GM23338 (cell line): ENCODE data around the gene RHCG. TPM values are rescaled to one million over a fixed set of nuclear protein-coding genes. Genes with fewer than 3 reads are reported as not detected.

Source experiments
- ATAC-seq: fragments of 200-7000 bp; cut with Tn5 transposase; 3 replicates; pipeline ENCODE4 v1.9.1; 2020
- DNase-seq: peaks from one replicate; pipeline ENCODE4 v3.0.0-alpha.2; 2015; ENCODE audit warnings: low spot score
- H2AFZ ChIP-seq: fragments of 200-600 bp; sonication (generic); 2 replicates; pipeline ENCODE4 v1.8.0; 2016; ENCODE audit warnings: antibody characterized with exemption, mild to moderate bottlenecking, moderate library complexity
- H3F3A ChIP-seq: fragments of 200-600 bp; sonication (generic); replicated peaks from 2 replicates; pipeline ENCODE4 v1.8.0; 2017; ENCODE audit warnings: antibody characterized with exemption, mixed run types, low read depth
- H3K27ac ChIP-seq: fragments of 200-600 bp; sonication (generic); 2 replicates; pipeline ENCODE4 v1.6.1; 2016; ENCODE audit warnings: low read depth
- H3K27me3 ChIP-seq: fragments of 200-600 bp; sonication (generic); 2 replicates; pipeline ENCODE4 v1.8.0; 2016; ENCODE audit warnings: mild to moderate bottlenecking, mixed run types, moderate library complexity; ENCODE audit not compliant: insufficient read depth
- H3K36me3 ChIP-seq: fragments of 200-600 bp; sonication (generic); 2 replicates; pipeline ENCODE4 v1.8.0; 2016; ENCODE audit warnings: mild to moderate bottlenecking; ENCODE audit not compliant: insufficient read depth
- H3K4me1 ChIP-seq: fragments of 200-600 bp; sonication (generic); 2 replicates; pipeline ENCODE4 v1.8.0; 2016; ENCODE audit warnings: mild to moderate bottlenecking, moderate library complexity; ENCODE audit not compliant: insufficient read depth
- H3K4me2 ChIP-seq: fragments of 200-600 bp; sonication (generic); 2 replicates; pipeline ENCODE4 v1.7.1; 2017; ENCODE audit warnings: mixed run types
- H3K4me3 ChIP-seq: fragments of 200-600 bp; sonication (generic); 2 replicates; pipeline ENCODE4 v1.6.1; 2016; ENCODE audit warnings: mixed run types
- H3K79me2 ChIP-seq: fragments of 200-600 bp; sonication (generic); replicated peaks from 2 replicates; pipeline ENCODE4 v1.8.0; 2017; ENCODE audit warnings: mild to moderate bottlenecking; ENCODE audit not compliant: insufficient read depth
- H3K9me2 ChIP-seq: fragments of 200-600 bp; sonication (generic); 2 replicates; pipeline ENCODE4 v1.8.0; 2017; ENCODE audit not compliant: insufficient read depth
- H4K20me1 ChIP-seq: fragments of 200-600 bp; sonication (generic); replicated peaks from 2 replicates; pipeline ENCODE4 v1.8.0; 2017; ENCODE audit warnings: mild to moderate bottlenecking; ENCODE audit not compliant: insufficient read depth
- H3K27ac Mint-ChIP-seq: 2 replicates; pipeline ENCODE4 v1.8.0; 2020; ENCODE audit warnings: inconsistent platforms, mild to moderate bottlenecking, moderate library complexity, mixed read lengths
- H3K27me3 Mint-ChIP-seq: 3 replicates; pipeline ENCODE4 v1.8.0; 2022; ENCODE audit warnings: low read depth, mild to moderate bottlenecking, moderate library complexity, mixed read lengths, inconsistent platforms; ENCODE audit not compliant: insufficient read depth, poor library complexity
- H3K36me3 Mint-ChIP-seq: 3 replicates; pipeline ENCODE4 v1.8.0; 2021; ENCODE audit warnings: low read depth, mild to moderate bottlenecking, inconsistent platforms, moderate library complexity, mixed read lengths
- H3K4me1 Mint-ChIP-seq: 3 replicates; pipeline ENCODE4 v1.8.0; 2020; ENCODE audit warnings: mild to moderate bottlenecking, inconsistent platforms, mixed read lengths
- H3K4me3 Mint-ChIP-seq: 3 replicates; pipeline ENCODE4 v1.8.0; 2021; ENCODE audit warnings: moderate library complexity, mild to moderate bottlenecking, inconsistent platforms, mixed read lengths
- H3K9me3 Mint-ChIP-seq: 3 replicates; pipeline ENCODE4 v1.8.0; 2020; ENCODE audit warnings: moderate library complexity, mild to moderate bottlenecking, inconsistent platforms, mixed read lengths
- CREB1 ChIP-seq: fragments of 250-450 bp; sonication (Bioruptor Pico); IDR thresholded peaks from 2 replicates; pipeline ENCODE4 v1.5.0; 2020; ENCODE audit warnings: low read depth, mild to moderate bottlenecking, moderate library complexity
- EZH2 ChIP-seq: fragments of 200-600 bp; sonication (generic); IDR thresholded peaks from one replicate; pipeline ENCODE4 v1.8.0; 2017; ENCODE audit warnings: antibody characterized with exemption, mild to moderate bottlenecking, low read depth; ENCODE audit not compliant: unreplicated experiment
- EZH2phosphoT487 ChIP-seq: fragments of 200-600 bp; sonication (generic); IDR thresholded peaks from one replicate; pipeline ENCODE4 v1.8.1; 2018; ENCODE audit warnings: antibody characterized with exemption; ENCODE audit not compliant: unreplicated experiment
- JUNB ChIP-seq: IDR thresholded peaks from one replicate; pipeline ENCODE4 v1.6.1; 2016; ENCODE audit warnings: antibody characterized with exemption; ENCODE audit not compliant: unreplicated experiment
- NANOG ChIP-seq: IDR thresholded peaks from 2 replicates; pipeline ENCODE4 v1.6.1; 2016; ENCODE audit warnings: antibody characterized with exemption, borderline replicate concordance
- POLR2AphosphoS5 ChIP-seq: IDR thresholded peaks from 2 replicates; pipeline ENCODE4 v1.6.1; 2016; ENCODE audit warnings: antibody characterized with exemption, low read depth
- STAT1 ChIP-seq: IDR thresholded peaks from one replicate; pipeline ENCODE4 v1.6.1; 2016; ENCODE audit warnings: antibody characterized with exemption; ENCODE audit not compliant: unreplicated experiment
- ZNF114 ChIP-seq: fragments of 250-450 bp; sonication (Bioruptor Pico); IDR thresholded peaks from 2 replicates; pipeline ENCODE4 v1.5.0; 2020; ENCODE audit warnings: mild to moderate bottlenecking, moderate library complexity
- ZNF331 ChIP-seq: fragments of 250-450 bp; sonication (Bioruptor Pico); IDR thresholded peaks from 2 replicates; pipeline ENCODE4 v1.5.0; 2020; ENCODE audit warnings: low read depth, mild to moderate bottlenecking, moderate library complexity
- polyA plus RNA-seq: library from polyadenylated mRNA; unstranded; fragments of >200 nt; fragmentation: Nextera tagmentation; extraction: Ambion mirVana; gene quantifications from 2 replicates; pipeline ENCODE4 v1.2.1, GENCODE V29; 2016
- total RNA-seq: library from RNA; depleted of rRNA; stranded (reverse); fragments of >200 nt; shearing (Covaris generic); gene quantifications from 2 replicates; pipeline ENCODE4 v1.2.3, GENCODE V29; 2014
- TF ChIP-seq, protein P1 (sequence below): IDR thresholded peaks from one replicate; pipeline ENCODE4 v1.6.1; 2018; ENCODE audit warnings: antibody characterized with exemption; ENCODE audit not compliant: unreplicated experiment
- TF ChIP-seq, protein P2 (sequence below), 2 experiments: fragments of 200-600 bp in 1 of 2; sonication (generic) in 1 of 2; conservative IDR thresholded peaks; 2 replicates each; pipeline versions ENCODE4 v1.5.1 to v1.6.1; 2016 to 2017; ENCODE audit warnings: antibody characterized with exemption in 2 of 2, low read depth in 2 of 2, mild to moderate bottlenecking in 2 of 2, moderate library complexity in 1 of 2
- TF ChIP-seq, protein P3 (sequence below): fragments of 250-450 bp; sonication (Bioruptor Pico); IDR thresholded peaks from 2 replicates; pipeline ENCODE4 v1.5.0; 2020; ENCODE audit warnings: mild to moderate bottlenecking, moderate library complexity

The RHCG gene
- total and polyA plus RNA-seq, 2 experiments from 2014 or later = 0.21 to 0.63 TPM

DNA sequence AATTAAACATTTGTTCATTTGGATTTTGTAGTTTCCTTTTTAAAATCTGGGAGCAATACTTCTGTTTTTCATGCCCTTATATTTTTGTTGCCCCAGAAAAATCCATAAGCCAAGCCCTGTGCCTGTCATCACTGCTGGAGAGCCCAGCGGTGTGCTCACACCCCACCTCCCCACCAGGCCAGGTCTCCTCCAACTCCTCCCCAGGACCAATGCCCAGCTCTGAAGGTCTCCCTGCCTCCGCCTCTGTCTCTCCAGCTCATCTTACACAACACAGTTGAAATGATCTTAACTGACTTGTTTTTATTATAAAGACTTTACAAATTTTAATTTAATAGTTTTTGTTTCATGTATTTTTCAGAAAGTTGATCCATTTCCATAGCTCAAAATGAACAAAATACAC is 66.4 kb downstream of the RHCG start:
- Histone ChIP-seq H3K9me2 (no peaks in the 10 kb centered on the region; the same call in 1 of the 2 replicates), H3F3A (no peaks in the 10 kb centered on the region), H3K4me1 (peaks cover 4% of the 10 kb centered on the region; the same call in 1 of the 2 replicates), H3K36me3 (no peaks in the 10 kb centered on the region), H3K4me3 (peak overlapping the region; percentile 59), H3K4me2 (peak overlapping the region; percentile 92), H3K27ac (no peak overlapping the region), H3K79me2 (no peaks in the 10 kb centered on the region), H2AFZ (peak overlapping the region; percentile 92), H4K20me1 (no peaks in the 10 kb centered on the region), H3K27me3 (peaks cover 51% of the 10 kb centered on the region)
- DNase-seq (no peak), ATAC-seq (peak; percentile 34)
- Mint-ChIP-seq H3K27me3 (peaks cover 34% of the 10 kb centered on the region), H3K27ac (no peak overlapping the region), H3K9me3 (no peaks in the 10 kb centered on the region; the same call in 2 of the 3 replicates), H3K4me3 (peak overlapping the region; percentile 71), H3K36me3 (no peaks in the 10 kb centered on the region), H3K4me1 (peaks cover 12% of the 10 kb centered on the region; the same call in 2 of the 3 replicates)
- TF ChIP-seq, protein P1, sequence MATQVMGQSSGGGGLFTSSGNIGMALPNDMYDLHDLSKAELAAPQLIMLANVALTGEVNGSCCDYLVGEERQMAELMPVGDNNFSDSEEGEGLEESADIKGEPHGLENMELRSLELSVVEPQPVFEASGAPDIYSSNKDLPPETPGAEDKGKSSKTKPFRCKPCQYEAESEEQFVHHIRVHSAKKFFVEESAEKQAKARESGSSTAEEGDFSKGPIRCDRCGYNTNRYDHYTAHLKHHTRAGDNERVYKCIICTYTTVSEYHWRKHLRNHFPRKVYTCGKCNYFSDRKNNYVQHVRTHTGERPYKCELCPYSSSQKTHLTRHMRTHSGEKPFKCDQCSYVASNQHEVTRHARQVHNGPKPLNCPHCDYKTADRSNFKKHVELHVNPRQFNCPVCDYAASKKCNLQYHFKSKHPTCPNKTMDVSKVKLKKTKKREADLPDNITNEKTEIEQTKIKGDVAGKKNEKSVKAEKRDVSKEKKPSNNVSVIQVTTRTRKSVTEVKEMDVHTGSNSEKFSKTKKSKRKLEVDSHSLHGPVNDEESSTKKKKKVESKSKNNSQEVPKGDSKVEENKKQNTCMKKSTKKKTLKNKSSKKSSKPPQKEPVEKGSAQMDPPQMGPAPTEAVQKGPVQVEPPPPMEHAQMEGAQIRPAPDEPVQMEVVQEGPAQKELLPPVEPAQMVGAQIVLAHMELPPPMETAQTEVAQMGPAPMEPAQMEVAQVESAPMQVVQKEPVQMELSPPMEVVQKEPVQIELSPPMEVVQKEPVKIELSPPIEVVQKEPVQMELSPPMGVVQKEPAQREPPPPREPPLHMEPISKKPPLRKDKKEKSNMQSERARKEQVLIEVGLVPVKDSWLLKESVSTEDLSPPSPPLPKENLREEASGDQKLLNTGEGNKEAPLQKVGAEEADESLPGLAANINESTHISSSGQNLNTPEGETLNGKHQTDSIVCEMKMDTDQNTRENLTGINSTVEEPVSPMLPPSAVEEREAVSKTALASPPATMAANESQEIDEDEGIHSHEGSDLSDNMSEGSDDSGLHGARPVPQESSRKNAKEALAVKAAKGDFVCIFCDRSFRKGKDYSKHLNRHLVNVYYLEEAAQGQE = no peak
- TF ChIP-seq ZNF114 (CRISPR knock-in tag) (no peak), EZH2 (no peak), JUNB (no peak), CREB1 (CRISPR knock-in tag) (no peak), EZH2phosphoT487 (no peak), STAT1 (no peak), ZNF331 (CRISPR knock-in tag) (no peak), POLR2AphosphoS5 (no peak), NANOG (no peak)
- TF ChIP-seq, protein P2, sequence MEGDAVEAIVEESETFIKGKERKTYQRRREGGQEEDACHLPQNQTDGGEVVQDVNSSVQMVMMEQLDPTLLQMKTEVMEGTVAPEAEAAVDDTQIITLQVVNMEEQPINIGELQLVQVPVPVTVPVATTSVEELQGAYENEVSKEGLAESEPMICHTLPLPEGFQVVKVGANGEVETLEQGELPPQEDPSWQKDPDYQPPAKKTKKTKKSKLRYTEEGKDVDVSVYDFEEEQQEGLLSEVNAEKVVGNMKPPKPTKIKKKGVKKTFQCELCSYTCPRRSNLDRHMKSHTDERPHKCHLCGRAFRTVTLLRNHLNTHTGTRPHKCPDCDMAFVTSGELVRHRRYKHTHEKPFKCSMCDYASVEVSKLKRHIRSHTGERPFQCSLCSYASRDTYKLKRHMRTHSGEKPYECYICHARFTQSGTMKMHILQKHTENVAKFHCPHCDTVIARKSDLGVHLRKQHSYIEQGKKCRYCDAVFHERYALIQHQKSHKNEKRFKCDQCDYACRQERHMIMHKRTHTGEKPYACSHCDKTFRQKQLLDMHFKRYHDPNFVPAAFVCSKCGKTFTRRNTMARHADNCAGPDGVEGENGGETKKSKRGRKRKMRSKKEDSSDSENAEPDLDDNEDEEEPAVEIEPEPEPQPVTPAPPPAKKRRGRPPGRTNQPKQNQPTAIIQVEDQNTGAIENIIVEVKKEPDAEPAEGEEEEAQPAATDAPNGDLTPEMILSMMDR (conservative IDR thresholded peaks at IDR 0.05; ENCODE audit: low read depth in 2 of 2) = no peak
- TF ChIP-seq, protein P3, sequence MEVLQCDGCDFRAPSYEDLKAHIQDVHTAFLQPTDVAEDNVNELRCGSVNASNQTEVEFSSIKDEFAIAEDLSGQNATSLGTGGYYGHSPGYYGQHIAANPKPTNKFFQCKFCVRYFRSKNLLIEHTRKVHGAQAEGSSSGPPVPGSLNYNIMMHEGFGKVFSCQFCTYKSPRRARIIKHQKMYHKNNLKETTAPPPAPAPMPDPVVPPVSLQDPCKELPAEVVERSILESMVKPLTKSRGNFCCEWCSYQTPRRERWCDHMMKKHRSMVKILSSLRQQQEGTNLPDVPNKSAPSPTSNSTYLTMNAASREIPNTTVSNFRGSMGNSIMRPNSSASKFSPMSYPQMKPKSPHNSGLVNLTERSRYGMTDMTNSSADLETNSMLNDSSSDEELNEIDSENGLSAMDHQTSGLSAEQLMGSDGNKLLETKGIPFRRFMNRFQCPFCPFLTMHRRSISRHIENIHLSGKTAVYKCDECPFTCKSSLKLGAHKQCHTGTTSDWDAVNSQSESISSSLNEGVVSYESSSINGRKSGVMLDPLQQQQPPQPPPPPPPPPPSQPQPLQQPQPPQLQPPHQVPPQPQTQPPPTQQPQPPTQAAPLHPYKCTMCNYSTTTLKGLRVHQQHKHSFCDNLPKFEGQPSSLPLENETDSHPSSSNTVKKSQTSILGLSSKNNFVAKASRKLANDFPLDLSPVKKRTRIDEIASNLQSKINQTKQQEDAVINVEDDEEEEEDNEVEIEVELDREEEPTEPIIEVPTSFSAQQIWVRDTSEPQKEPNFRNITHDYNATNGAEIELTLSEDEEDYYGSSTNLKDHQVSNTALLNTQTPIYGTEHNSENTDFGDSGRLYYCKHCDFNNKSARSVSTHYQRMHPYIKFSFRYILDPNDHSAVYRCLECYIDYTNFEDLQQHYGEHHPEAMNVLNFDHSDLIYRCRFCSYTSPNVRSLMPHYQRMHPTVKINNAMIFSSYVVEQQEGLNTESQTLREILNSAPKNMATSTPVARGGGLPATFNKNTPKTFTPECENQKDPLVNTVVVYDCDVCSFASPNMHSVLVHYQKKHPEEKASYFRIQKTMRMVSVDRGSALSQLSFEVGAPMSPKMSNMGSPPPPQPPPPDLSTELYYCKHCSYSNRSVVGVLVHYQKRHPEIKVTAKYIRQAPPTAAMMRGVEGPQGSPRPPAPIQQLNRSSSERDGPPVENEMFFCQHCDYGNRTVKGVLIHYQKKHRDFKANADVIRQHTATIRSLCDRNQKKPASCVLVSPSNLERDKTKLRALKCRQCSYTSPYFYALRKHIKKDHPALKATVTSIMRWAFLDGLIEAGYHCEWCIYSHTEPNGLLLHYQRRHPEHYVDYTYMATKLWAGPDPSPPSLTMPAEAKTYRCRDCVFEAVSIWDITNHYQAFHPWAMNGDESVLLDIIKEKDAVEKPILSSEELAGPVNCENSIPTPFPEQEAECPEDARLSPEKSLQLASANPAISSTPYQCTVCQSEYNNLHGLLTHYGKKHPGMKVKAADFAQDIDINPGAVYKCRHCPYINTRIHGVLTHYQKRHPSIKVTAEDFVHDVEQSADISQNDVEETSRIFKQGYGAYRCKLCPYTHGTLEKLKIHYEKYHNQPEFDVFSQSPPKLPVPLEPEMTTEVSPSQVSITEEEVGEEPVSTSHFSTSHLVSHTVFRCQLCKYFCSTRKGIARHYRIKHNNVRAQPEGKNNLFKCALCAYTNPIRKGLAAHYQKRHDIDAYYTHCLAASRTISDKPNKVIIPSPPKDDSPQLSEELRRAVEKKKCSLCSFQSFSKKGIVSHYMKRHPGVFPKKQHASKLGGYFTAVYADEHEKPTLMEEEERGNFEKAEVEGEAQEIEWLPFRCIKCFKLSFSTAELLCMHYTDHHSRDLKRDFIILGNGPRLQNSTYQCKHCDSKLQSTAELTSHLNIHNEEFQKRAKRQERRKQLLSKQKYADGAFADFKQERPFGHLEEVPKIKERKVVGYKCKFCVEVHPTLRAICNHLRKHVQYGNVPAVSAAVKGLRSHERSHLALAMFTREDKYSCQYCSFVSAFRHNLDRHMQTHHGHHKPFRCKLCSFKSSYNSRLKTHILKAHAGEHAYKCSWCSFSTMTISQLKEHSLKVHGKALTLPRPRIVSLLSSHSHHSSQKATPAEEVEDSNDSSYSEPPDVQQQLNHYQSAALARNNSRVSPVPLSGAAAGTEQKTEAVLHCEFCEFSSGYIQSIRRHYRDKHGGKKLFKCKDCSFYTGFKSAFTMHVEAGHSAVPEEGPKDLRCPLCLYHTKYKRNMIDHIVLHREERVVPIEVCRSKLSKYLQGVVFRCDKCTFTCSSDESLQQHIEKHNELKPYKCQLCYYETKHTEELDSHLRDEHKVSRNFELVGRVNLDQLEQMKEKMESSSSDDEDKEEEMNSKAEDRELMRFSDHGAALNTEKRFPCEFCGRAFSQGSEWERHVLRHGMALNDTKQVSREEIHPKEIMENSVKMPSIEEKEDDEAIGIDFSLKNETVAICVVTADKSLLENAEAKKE (CRISPR knock-in tag) = no peak
